Measurements from ENCODE around the gene PAQR5. TPM values are rescaled to one million over a fixed set of nuclear protein-coding genes. Genes with fewer than 3 reads are reported as not detected.

PAQR5 gene
- total RNA-seq, 1 donor: 1.1 TPM

DNA sequence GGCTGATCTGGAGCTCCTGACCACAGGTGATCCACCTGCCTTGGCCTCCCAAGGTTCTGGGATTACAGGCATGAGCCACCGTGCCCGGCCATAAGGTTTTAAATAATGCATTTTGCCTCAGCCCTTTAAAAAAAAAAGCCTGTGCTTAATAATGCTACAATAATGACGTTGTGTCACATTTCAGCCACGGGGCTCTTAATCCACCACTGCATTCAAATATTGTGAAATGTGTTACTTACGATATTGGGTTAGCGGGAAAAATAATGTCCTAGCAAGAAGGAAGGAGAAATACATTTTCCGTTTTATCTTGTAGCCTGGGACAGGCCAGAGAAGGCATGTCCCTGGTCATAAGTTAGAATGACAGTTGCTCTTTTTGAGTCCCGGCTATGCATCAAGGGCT is 17.6 kb downstream of the PAQR5 start:
- H3K36me3 ChIP-seq (ENCODE audit: insufficient read depth, low read length): no peaks in the 10 kb centered on the region
- H3K27ac ChIP-seq (ENCODE audit: low read depth, low read length): no peak overlapping the region
- TF ChIP-seq, protein P1, sequence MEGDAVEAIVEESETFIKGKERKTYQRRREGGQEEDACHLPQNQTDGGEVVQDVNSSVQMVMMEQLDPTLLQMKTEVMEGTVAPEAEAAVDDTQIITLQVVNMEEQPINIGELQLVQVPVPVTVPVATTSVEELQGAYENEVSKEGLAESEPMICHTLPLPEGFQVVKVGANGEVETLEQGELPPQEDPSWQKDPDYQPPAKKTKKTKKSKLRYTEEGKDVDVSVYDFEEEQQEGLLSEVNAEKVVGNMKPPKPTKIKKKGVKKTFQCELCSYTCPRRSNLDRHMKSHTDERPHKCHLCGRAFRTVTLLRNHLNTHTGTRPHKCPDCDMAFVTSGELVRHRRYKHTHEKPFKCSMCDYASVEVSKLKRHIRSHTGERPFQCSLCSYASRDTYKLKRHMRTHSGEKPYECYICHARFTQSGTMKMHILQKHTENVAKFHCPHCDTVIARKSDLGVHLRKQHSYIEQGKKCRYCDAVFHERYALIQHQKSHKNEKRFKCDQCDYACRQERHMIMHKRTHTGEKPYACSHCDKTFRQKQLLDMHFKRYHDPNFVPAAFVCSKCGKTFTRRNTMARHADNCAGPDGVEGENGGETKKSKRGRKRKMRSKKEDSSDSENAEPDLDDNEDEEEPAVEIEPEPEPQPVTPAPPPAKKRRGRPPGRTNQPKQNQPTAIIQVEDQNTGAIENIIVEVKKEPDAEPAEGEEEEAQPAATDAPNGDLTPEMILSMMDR (IDR thresholded peaks at IDR 0.05; ENCODE audit: extremely low read depth, low read depth, low read length): no peak
- H3K27me3 ChIP-seq (ENCODE audit: insufficient read depth, low read length): no peaks in the 10 kb centered on the region
- no peak overlapping the region for H3K4me2 ChIP-seq (ENCODE audit: insufficient read depth, low read length)
- peaks cover 6% of the 10 kb centered on the region for H3K4me1 ChIP-seq (ENCODE audit: insufficient read depth, low read length)
- no peaks in the 10 kb centered on the region for H4K20me1 ChIP-seq (ENCODE audit: insufficient read depth, low read length)
- H3K4me3 ChIP-seq (ENCODE audit: insufficient read depth, low read length): no peak overlapping the region
- no peaks in the 10 kb centered on the region for H3K9me3 ChIP-seq (ENCODE audit: low read depth, low read length)
- no peak overlapping the region for H2AFZ ChIP-seq (ENCODE audit: low read length)
- H3K79me2 ChIP-seq (ENCODE audit: insufficient read depth, low read length): no peaks in the 10 kb centered on the region
- DNase-seq (ENCODE audit: insufficient read length, low spot score, missing footprints): no peak

DNA sequence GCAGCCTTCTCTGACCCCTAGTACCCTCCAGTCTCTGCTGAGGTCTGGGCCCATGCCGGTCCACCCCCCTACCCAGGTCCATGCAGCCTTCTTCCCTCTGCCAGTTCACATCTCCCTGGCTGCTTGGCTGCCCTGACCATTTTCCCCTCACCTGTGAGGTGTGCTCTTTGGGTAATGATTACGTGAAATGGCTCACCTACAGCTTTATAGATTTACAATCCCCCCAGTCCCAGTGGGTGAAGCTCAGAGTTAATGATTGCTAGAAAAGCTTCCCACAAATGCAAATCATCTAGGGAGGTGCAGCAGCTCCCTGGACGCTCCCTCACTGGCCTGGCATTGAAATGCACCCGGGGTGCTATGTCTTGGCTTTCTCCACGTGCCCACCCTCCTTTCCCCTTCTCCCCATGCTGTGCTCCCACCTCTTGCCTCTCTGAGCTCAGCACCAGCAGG is 18.7 kb downstream of the PAQR5 start:
- TF ChIP-seq, protein P1 (IDR thresholded peaks at IDR 0.05; ENCODE audit: extremely low read depth, low read depth, low read length): no peak
- Histone ChIP-seq H3K4me2 (ENCODE audit: insufficient read depth, low read length) (no peak overlapping the region), H3K27ac (ENCODE audit: low read depth, low read length) (no peak overlapping the region), H3K4me3 (ENCODE audit: insufficient read depth, low read length) (no peak overlapping the region), H4K20me1 (ENCODE audit: insufficient read depth, low read length) (no peaks in the 10 kb centered on the region), H3K27me3 (ENCODE audit: insufficient read depth, low read length) (no peaks in the 10 kb centered on the region), H2AFZ (ENCODE audit: low read length) (no peak overlapping the region), H3K79me2 (ENCODE audit: insufficient read depth, low read length) (no peaks in the 10 kb centered on the region), H3K9me3 (ENCODE audit: low read depth, low read length) (no peaks in the 10 kb centered on the region), H3K4me1 (ENCODE audit: insufficient read depth, low read length) (no peaks in the 10 kb centered on the region), H3K36me3 (ENCODE audit: insufficient read depth, low read length) (no peaks in the 10 kb centered on the region)
- DNase-seq (ENCODE audit: insufficient read length, low spot score, missing footprints): no peak

GRCh38 chr15:69318033-69318432 is 19.3 kb downstream of the PAQR5 start:
- Histone ChIP-seq H3K9me3 (ENCODE audit: low read depth, low read length) (no peaks in the 10 kb centered on the region), H4K20me1 (ENCODE audit: insufficient read depth, low read length) (no peaks in the 10 kb centered on the region), H3K4me2 (ENCODE audit: insufficient read depth, low read length) (no peak overlapping the region), H3K27me3 (ENCODE audit: insufficient read depth, low read length) (no peaks in the 10 kb centered on the region), H3K36me3 (ENCODE audit: insufficient read depth, low read length) (no peaks in the 10 kb centered on the region), H3K4me3 (ENCODE audit: insufficient read depth, low read length) (no peak overlapping the region), H3K27ac (ENCODE audit: low read depth, low read length) (no peak overlapping the region), H3K79me2 (ENCODE audit: insufficient read depth, low read length) (no peaks in the 10 kb centered on the region), H2AFZ (ENCODE audit: low read length) (no peak overlapping the region), H3K4me1 (ENCODE audit: insufficient read depth, low read length) (no peaks in the 10 kb centered on the region)
- DNase-seq (ENCODE audit: insufficient read length, low spot score, missing footprints): no peak
- TF ChIP-seq, protein P1 (IDR thresholded peaks at IDR 0.05; ENCODE audit: extremely low read depth, low read depth, low read length): no peak

DNA sequence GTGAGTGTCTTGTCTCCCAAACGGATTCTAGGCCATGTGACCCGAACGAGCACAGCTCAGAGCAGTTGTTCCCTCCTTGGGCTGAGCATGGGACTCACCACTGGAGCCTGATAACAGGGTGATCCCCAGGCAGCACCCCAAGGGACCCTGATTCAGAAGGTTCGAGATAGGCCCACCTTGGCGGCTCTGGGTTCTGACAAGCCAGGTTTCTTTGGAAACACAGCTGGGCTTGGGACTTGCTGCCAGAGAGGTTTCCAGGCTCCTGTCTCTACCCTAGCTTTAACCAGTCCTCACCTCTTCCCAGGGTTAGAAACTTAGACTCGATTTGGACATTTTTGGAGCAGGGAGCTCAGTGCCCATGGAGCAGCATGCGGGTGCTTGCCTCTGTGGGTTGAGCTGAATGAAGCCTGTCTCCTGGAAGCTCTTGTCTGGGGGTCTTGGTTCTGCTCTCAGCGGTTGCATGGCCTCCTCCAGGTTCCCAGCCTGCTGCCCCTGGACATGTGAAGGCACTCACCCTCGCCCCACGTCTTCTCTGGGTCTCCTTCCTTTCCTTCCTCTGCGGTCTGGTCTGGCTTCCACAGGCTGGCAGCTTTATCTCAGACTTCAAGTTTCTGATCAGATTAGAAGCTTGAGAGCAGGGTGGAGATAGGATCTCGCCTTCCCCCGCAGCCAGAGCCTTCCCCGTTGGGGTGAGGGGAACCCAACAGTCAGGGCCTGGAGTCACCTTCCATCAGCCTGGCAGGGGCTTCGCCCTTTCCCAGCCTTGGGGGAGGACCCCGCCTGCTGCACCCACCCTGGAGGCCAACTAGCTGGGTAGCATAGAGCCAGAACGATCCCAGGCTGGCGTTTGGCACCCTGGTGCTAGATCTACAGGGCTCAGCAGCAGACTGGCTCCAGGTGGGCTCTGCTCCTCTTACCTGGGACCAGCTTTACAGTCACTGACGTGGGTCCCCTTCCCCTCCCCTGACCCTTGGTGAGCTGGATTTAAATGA is 21.0 kb downstream of the PAQR5 start:
- no peaks in the 10 kb centered on the region for H4K20me1 ChIP-seq (ENCODE audit: insufficient read depth, low read length)
- H3K27ac ChIP-seq (ENCODE audit: low read depth, low read length): no peak overlapping the region

More for the DNA sequence above, 21.0 kb downstream of the PAQR5 start:
- Histone ChIP-seq H3K79me2 (ENCODE audit: insufficient read depth, low read length) (no peaks in the 10 kb centered on the region), H3K9me3 (ENCODE audit: low read depth, low read length) (no peaks in the 10 kb centered on the region), H2AFZ (ENCODE audit: low read length) (no peak overlapping the region), H3K4me2 (ENCODE audit: insufficient read depth, low read length) (no peak overlapping the region), H3K36me3 (ENCODE audit: insufficient read depth, low read length) (no peaks in the 10 kb centered on the region), H3K4me3 (ENCODE audit: insufficient read depth, low read length) (no peak overlapping the region), H3K27me3 (ENCODE audit: insufficient read depth, low read length) (no peaks in the 10 kb centered on the region), H3K4me1 (ENCODE audit: insufficient read depth, low read length) (no peaks in the 10 kb centered on the region)
- TF ChIP-seq, protein P1 (IDR thresholded peaks at IDR 0.05; ENCODE audit: extremely low read depth, low read depth, low read length): no peak
- DNase-seq (ENCODE audit: insufficient read length, low spot score, missing footprints): no peak
